SK-N-SH (cell line): ENCODE results near the gene ARHGEF3. TPM values are rescaled to one million over a fixed set of nuclear protein-coding genes. Genes with fewer than 3 reads are reported as not detected.

Source experiments
- CTCF ChIA-PET: fragments of 300-600, 350-600 bp; formaldehyde crosslinking; extraction: SDS; loops from one replicate; lab custom pipeline; 2021; lab: Yijun Ruan, JAX
- POLR2A ChIA-PET: fragments of 350-600 bp; sonication (Branson Sonifier 250); formaldehyde crosslinking; extraction: SDS; loops from one replicate; lab custom pipeline; 2020; ENCODE audit warnings: antibody characterized with exemption, inconsistent platforms; lab: Yijun Ruan, JAX
- DNase-seq: peaks from one replicate; pipeline ENCODE4 v3.0.0; 2012
- H2AFZ ChIP-seq: fragments of 200-600 bp; sonication (generic); 2 replicates; pipeline ENCODE4 v1.8.1; 2016; ENCODE audit warnings: antibody characterized with exemption, mild to moderate bottlenecking, low read depth
- H3F3A ChIP-seq: fragments of 200-600 bp; sonication (generic); replicated peaks from 2 replicates; pipeline ENCODE3; 2016; ENCODE audit warnings: antibody characterized with exemption, mild to moderate bottlenecking; ENCODE audit not compliant: insufficient read depth
- H3K27ac ChIP-seq, 2 experiments: fragments of 200-500 bp in 1 of 2; fragments of 200-600 bp in 1 of 2; sonication (Bioruptor generic) in 1 of 2; sonication (generic), shearing (Covaris generic) in 1 of 2; 2 replicates each; pipeline versions ENCODE4 v1.5.1 to v1.6.1; 2014 to 2016; ENCODE audit warnings: low read depth in 2 of 2, inconsistent platforms in 1 of 2, low read length in 1 of 2, mild to moderate bottlenecking in 1 of 2, mixed read lengths in 1 of 2
- H3K27me3 ChIP-seq: fragments of 200-600 bp; sonication (generic), shearing (Covaris generic); 2 replicates; pipeline ENCODE4 v1.6.1; 2016; ENCODE audit warnings: mixed run types; ENCODE audit not compliant: insufficient read depth
- H3K36me3 ChIP-seq, 2 experiments: fragments of 200-500 bp in 1 of 2; fragments of 200-600 bp in 1 of 2; sonication (Bioruptor generic) in 1 of 2; sonication (generic) in 1 of 2; replicated peaks in 1 of 2; 2 replicates each; pipeline versions ENCODE3 to v1.5.1; 2014 to 2016; ENCODE audit warnings: low read length in 1 of 2, mild to moderate bottlenecking in 1 of 2; ENCODE audit not compliant: insufficient read depth in 2 of 2, control insufficient read depth in 1 of 2
- H3K4me1 ChIP-seq, 2 experiments: fragments of 200-500 bp in 1 of 2; fragments of 200-600 bp in 1 of 2; sonication (Bioruptor generic) in 1 of 2; sonication (generic), shearing (Covaris generic) in 1 of 2; 2 replicates each; pipeline versions ENCODE4 v1.5.1 to v1.6.1; 2014 to 2016; ENCODE audit warnings: low read depth in 1 of 2, low read length in 1 of 2, mixed run types in 1 of 2; ENCODE audit not compliant: insufficient read depth in 2 of 2, control insufficient read depth in 1 of 2
- H3K4me2 ChIP-seq: fragments of 200-600 bp; sonication (generic), shearing (Covaris generic); 2 replicates; pipeline ENCODE4 v1.6.1; 2017; ENCODE audit warnings: mixed run types
- H3K4me3 ChIP-seq, 2 experiments: fragments of 200-500 bp in 1 of 2; fragments of 200-600 bp in 1 of 2; sonication (Bioruptor generic) in 1 of 2; sonication (generic), shearing (Covaris generic) in 1 of 2; 2 replicates each; pipeline versions ENCODE4 v1.5.1 to v1.8.1; 2014 to 2016; ENCODE audit warnings: low read depth in 2 of 2, inconsistent platforms in 1 of 2, low read length in 1 of 2, mild to moderate bottlenecking in 1 of 2, mixed read lengths in 1 of 2, moderate library complexity in 1 of 2
- H3K79me2 ChIP-seq: fragments of 200-600 bp; sonication (generic); 2 replicates; pipeline ENCODE4 v1.8.1; 2017; ENCODE audit warnings: mild to moderate bottlenecking; ENCODE audit not compliant: insufficient read depth
- H3K9ac ChIP-seq: fragments of 200-600 bp; sonication (generic); 2 replicates; pipeline ENCODE4 v1.6.1; 2017; ENCODE audit warnings: mixed run types
- H3K9me2 ChIP-seq: fragments of 200-600 bp; sonication (generic); 2 replicates; pipeline ENCODE4 v1.6.1; 2017; ENCODE audit warnings: mixed run types
- H3K9me3 ChIP-seq: fragments of 200-600 bp; sonication (generic); 2 replicates; pipeline ENCODE4 v1.6.1; 2017; ENCODE audit warnings: mixed run types, mild to moderate bottlenecking, moderate library complexity
- H4K20me1 ChIP-seq: fragments of 200-600 bp; sonication (generic); 2 replicates; pipeline ENCODE4 v1.6.1; 2017; ENCODE audit warnings: mild to moderate bottlenecking, mixed run types; ENCODE audit not compliant: insufficient read depth
- CHD2 ChIP-seq: fragments of 150-350 bp; IDR thresholded peaks from 2 replicates; pipeline ENCODE4 v1.6.1; 2018; ENCODE audit warnings: low read length; ENCODE audit not compliant: partially characterized antibody
- CTCF ChIP-seq: fragments of 200-600 bp; sonication (generic); IDR thresholded peaks from 2 replicates; pipeline ENCODE4 v1.6.1; 2017; ENCODE audit warnings: antibody characterized with exemption, mild to moderate bottlenecking, moderate library complexity
- ELF1 ChIP-seq: IDR thresholded peaks from 2 replicates; pipeline ENCODE4 v1.4.0; 2012
- JUND ChIP-seq: IDR thresholded peaks from 2 replicates; pipeline ENCODE4 v1.4.0; 2012
- MAX ChIP-seq: IDR thresholded peaks from 2 replicates; pipeline ENCODE4 v1.4.0; 2012; ENCODE audit warnings: low read depth
- MXI1 ChIP-seq: IDR thresholded peaks from 2 replicates; pipeline ENCODE4 v1.6.1; 2012; ENCODE audit warnings: mild to moderate bottlenecking, low read depth, low read length, improper control_type of control experiment
- NFIC ChIP-seq: IDR thresholded peaks from 2 replicates; pipeline ENCODE4 v1.4.0; 2012; ENCODE audit warnings: borderline replicate concordance
- POLR2AphosphoS5 ChIP-seq: IDR thresholded peaks from 2 replicates; pipeline ENCODE4 v1.6.1; 2012; ENCODE audit warnings: low read depth, low read length
- REST ChIP-seq: IDR thresholded peaks from 2 replicates; pipeline ENCODE4 v1.6.1; 2012; ENCODE audit warnings: mild to moderate bottlenecking, low read depth, low read length, moderate library complexity
- RFX5 ChIP-seq: IDR thresholded peaks from 2 replicates; pipeline ENCODE4 v1.6.1; 2012; ENCODE audit warnings: mild to moderate bottlenecking, improper control_type of control experiment, low read length
- SIN3A ChIP-seq: IDR thresholded peaks from 2 replicates; pipeline ENCODE4 v1.6.1; 2012; ENCODE audit warnings: low read depth, mild to moderate bottlenecking, low read length, moderate library complexity, borderline replicate concordance
- TEAD4 ChIP-seq: IDR thresholded peaks from 2 replicates; pipeline ENCODE4 v1.4.0; 2012; ENCODE audit warnings: mild to moderate bottlenecking, borderline replicate concordance; ENCODE audit not compliant: insufficient read depth
- USF1 ChIP-seq: IDR thresholded peaks from 2 replicates; pipeline ENCODE4 v1.4.0; 2012; ENCODE audit warnings: low read depth, borderline replicate concordance
- ZBTB33 ChIP-seq: IDR thresholded peaks from 2 replicates; pipeline ENCODE4 v1.4.0; 2012; ENCODE audit warnings: low read depth, borderline replicate concordance
- WGBS: methylation state at CpG from one replicate; pipeline ENCODE4 v1.1.6; 2017; ENCODE audit warnings: low lambda C conversion rate; 5-methylcytosine and 5-hydroxymethylcytosine counted together
- polyA plus RNA-seq, 3 experiments: library from polyadenylated mRNA; depleted of rRNA; stranded (reverse); fragments of >200 nt; gene quantifications; 2 replicates each; pipeline ENCODE4 v1.2.3, GENCODE V29; 2012

Gene ARHGEF3
- polyA plus RNA-seq, 1 of the 3 experiments (the other 2 are of a cell fraction) = 5.9 TPM

- Histone ChIP-seq H3F3A (peaks cover 3% of the 10 kb centered on the region), H3K9ac (no peak overlapping the region), H3K36me3 (no peaks in the 10 kb centered on the region), H3K79me2 (no peaks in the 10 kb centered on the region), H4K20me1 (no peaks in the 10 kb centered on the region), H3K9me3 (no peaks in the 10 kb centered on the region), H2AFZ (no peak overlapping the region), H3K27ac (no peak overlapping the region), H3K4me1 (no peaks in the 10 kb centered on the region), H3K4me2 (no peak overlapping the region), H3K9me2 (no peaks in the 10 kb centered on the region), H3K27me3 (no peaks in the 10 kb centered on the region), H3K4me3 (no peak overlapping the region)
- ChIA-PET POLR2A (no interaction called here), CTCF (interaction anchor here (0.6 to 2.4 kb wide), 6 partner anchors 9 to 252 kb away, joined by 3 to 11 read pairs (median 4); no protein-coding TSS in a partner anchor)
- no peak for DNase-seq
- TF ChIP-seq MAX (no peak), ZBTB33 (no peak), NFIC (no peak), CTCF (no peak), REST (no peak), RFX5 (no peak), POLR2AphosphoS5 (no peak), JUND (no peak), USF1 (no peak), MXI1 (no peak), TEAD4 (no peak), ELF1 (no peak), CHD2 (no peak), SIN3A (no peak)
- WGBS = 92% methylated on average over 10 of the region's 10 CpGs
Observed at GRCh38 chr3:56737006-56737405, 64.7 kb downstream of the ARHGEF3 start.
